ENCODE measurements around the gene XRRA1.
"Not testable (repeated sequence)": the region's sequence is repeated elsewhere in the genome, so short reads cannot be mapped to it uniquely, and the experiment has no call there.

The XRRA1 gene

GRCh38 chr11:74984070-74984469 lies 35.2 kb upstream of the XRRA1 start:
- no peak overlapping the region for H3K4me3 ChIP-seq (ENCODE audit: low read depth, low read length)
- in situ Hi-C loops (cut with HindIII; ENCODE audit: low sequenced_read_pairs): no loop called here
- no peak for TF ChIP-seq CTCF (IDR thresholded peaks at IDR 0.05; ENCODE audit: low read depth, low read length)
- no peak for DNase-seq (ENCODE audit: low read depth, low spot score)

GRCh38 chr11:74981888-74982287 lies 33.0 kb upstream of the XRRA1 start:
- no peak overlapping the region for H3K4me3 ChIP-seq (ENCODE audit: low read depth, low read length)
- no peak for TF ChIP-seq CTCF (IDR thresholded peaks at IDR 0.05; ENCODE audit: low read depth, low read length)
- in situ Hi-C loops (cut with HindIII; ENCODE audit: low sequenced_read_pairs): no loop called here
- DNase-seq (ENCODE audit: low read depth, low spot score): no peak

- H3K4me3 ChIP-seq (ENCODE audit: low read depth, low read length): no peak overlapping the region
- no peak for TF ChIP-seq CTCF (IDR thresholded peaks at IDR 0.05; ENCODE audit: low read depth, low read length)
- no peak for DNase-seq (ENCODE audit: low read depth, low spot score)
- in situ Hi-C loops (cut with HindIII; ENCODE audit: low sequenced_read_pairs): no loop called here
Measured at GRCh38 chr11:74980634-74981033, 31.7 kb upstream of the XRRA1 start.

- H3K4me3 ChIP-seq (ENCODE audit: low read depth, low read length): no peak overlapping the region
- no peak for DNase-seq (ENCODE audit: low read depth, low spot score)
- in situ Hi-C loops (cut with HindIII; ENCODE audit: low sequenced_read_pairs): no loop called here
- TF ChIP-seq CTCF (IDR thresholded peaks at IDR 0.05; ENCODE audit: low read depth, low read length): no peak
Measured at GRCh38 chr11:74978041-74978440, 29.1 kb upstream of the XRRA1 start.

- no peak for TF ChIP-seq CTCF (IDR thresholded peaks at IDR 0.05; ENCODE audit: low read depth, low read length)
- H3K4me3 ChIP-seq (ENCODE audit: low read depth, low read length): no peak overlapping the region
- DNase-seq (ENCODE audit: low read depth, low spot score): no peak
- in situ Hi-C loops (cut with HindIII; ENCODE audit: low sequenced_read_pairs): no loop called here
Measured at GRCh38 chr11:74971424-74971823, 22.5 kb upstream of the XRRA1 start.

- DNase-seq (ENCODE audit: low read depth, low spot score): no peak
- no peak for TF ChIP-seq CTCF (IDR thresholded peaks at IDR 0.05; ENCODE audit: low read depth, low read length)
- H3K4me3 ChIP-seq (ENCODE audit: low read depth, low read length): no peak overlapping the region
- in situ Hi-C loops (cut with HindIII; ENCODE audit: low sequenced_read_pairs): no loop called here
Measured at GRCh38 chr11:74970852-74971395, 22.0 kb upstream of the XRRA1 start.

- peak; percentile 59 for DNase-seq (ENCODE audit: low read depth, low spot score)
- TF ChIP-seq CTCF (IDR thresholded peaks at IDR 0.05; ENCODE audit: low read depth, low read length): no peak
- no peak overlapping the region for H3K4me3 ChIP-seq (ENCODE audit: low read depth, low read length)
- in situ Hi-C loops (cut with HindIII; ENCODE audit: low sequenced_read_pairs): no loop called here
Measured at GRCh38 chr11:74966651-74967050, 17.8 kb upstream of the XRRA1 start.

GRCh38 chr11:74960128-74960527 lies 11.2 kb upstream of the XRRA1 start:
- DNase-seq (ENCODE audit: low read depth, low spot score); in situ Hi-C loops (cut with HindIII; ENCODE audit: low sequenced_read_pairs); H3K4me3 ChIP-seq (ENCODE audit: low read depth, low read length): not testable (repeated sequence)
